ENCODE data around the gene SAMD10. TPM values are rescaled to one million over a fixed set of nuclear protein-coding genes. Genes with fewer than 3 reads are reported as not detected.

SAMD10 gene
- total RNA-seq, 1 experiment from 2014 or later: 5.7 TPM

DNA sequence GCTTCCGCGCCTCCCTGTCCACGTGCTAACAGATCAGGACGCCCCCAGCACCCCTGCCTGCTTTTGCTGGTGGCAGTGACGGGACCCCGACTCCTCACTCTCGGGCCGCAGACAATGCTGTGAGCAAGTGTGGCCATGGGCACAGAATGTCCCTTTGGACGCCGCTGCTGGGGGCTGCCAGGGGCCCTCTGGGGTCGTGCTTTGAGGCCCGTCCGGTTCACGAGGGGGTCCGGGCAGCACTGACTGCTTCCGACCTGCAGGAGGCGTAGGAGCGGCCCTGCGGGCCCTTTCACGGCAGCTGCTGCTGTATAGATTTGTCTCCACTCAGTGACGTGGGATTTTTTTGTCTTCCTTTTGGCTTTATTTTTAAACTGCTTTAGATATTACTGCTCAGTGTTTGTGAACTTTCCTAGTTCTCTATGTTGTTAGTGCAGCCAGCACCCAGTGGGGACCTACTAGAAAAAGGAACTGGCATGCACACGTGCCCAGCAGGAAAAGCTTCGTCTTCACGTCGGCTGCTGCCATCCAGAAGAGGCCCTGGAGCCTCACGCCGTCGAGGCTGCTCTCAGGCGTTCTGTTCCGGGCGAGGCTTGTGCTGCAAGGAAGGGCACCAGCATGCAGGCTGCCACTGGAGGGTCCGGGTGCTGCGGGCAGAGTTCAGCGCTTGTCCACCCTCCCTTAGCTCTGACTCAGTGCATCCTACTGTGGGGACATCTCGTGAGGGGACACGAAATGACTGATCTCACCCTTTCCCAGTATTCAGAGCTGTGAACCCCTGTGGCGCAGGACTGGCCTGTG is 45.0 kb downstream of the SAMD10 start:
- WGBS (ENCODE audit: extremely low coverage, insufficient read length, low lambda C conversion rate): no CpG with 5 or more reads among the region's 37 CpGs

More for the DNA sequence above, 45.0 kb downstream of the SAMD10 start:
- DNase-seq: no peak
- H2BK120ac ChIP-seq (ENCODE audit: low read depth, low read length, poor library complexity, severe bottlenecking): no peak overlapping the region
- H3K27ac ChIP-seq (ENCODE audit: insufficient read length, low read depth, low read length): no peak overlapping the region
- no peak overlapping the region for H3K4me2 ChIP-seq (ENCODE audit: insufficient read depth, insufficient read length, low read length)
- Mint-ChIP-seq H3K27ac (peak overlapping the region in 2 of 3 experiments; percentile 52 to 80; a peak in 3 of 7 replicates), H3K4me1 (no peaks in the 10 kb centered on the region), H3K9me3 (no peaks in the 10 kb centered on the region), H3K27me3 (ENCODE audit: low read depth) (no peaks in the 10 kb centered on the region), H3K36me3 (ENCODE audit: insufficient read depth in 1 of 3, low read depth in 3 of 3) (peaks cover 22 to 52% (median 51%) of the 10 kb centered on the region in 3 experiments), H3K4me3 (no peak overlapping the region)
- no peak overlapping the region for H4K8ac ChIP-seq (replicated peaks; ENCODE audit: insufficient read length, low read depth, low read length)
- no peak overlapping the region for H3T11ph ChIP-seq (ENCODE audit: low read length)
- no peaks in the 10 kb centered on the region for H3K4me1 ChIP-seq (ENCODE audit: insufficient read depth, low read length)
- 0 out of 2 replicates have a peak, but pooled peaks cover 4% of the 10 kb centered on the region for H3K79me2 ChIP-seq (ENCODE audit: insufficient read depth, low read length)
- peaks cover 6% of the 10 kb centered on the region for H3K23me2 ChIP-seq (ENCODE audit: insufficient read length, low read depth, low read length, poor library complexity, severe bottlenecking)
- no peaks in the 10 kb centered on the region for H3K79me1 ChIP-seq (ENCODE audit: insufficient read depth, low read depth, low read length, poor library complexity, severe bottlenecking)
- no peak overlapping the region for H2AK5ac ChIP-seq (ENCODE audit: insufficient read length, low read length)
- no peak overlapping the region for H2BK12ac ChIP-seq (ENCODE audit: insufficient read length, low read depth, low read length)
- no peak overlapping the region for H3K4ac ChIP-seq (ENCODE audit: low read depth, low read length)
- H3K23ac ChIP-seq (ENCODE audit: insufficient read length, low read depth, low read length): no peak overlapping the region
- H3K9ac ChIP-seq (ENCODE audit: extremely low read depth, insufficient read length, low read length): no peak overlapping the region
- no peak overlapping the region for H2AFZ ChIP-seq (ENCODE audit: low read length)
- H4K20me1 ChIP-seq (ENCODE audit: control insufficient read depth, insufficient read depth, insufficient read length): no peaks in the 10 kb centered on the region
- TF ChIP-seq, protein P1, sequence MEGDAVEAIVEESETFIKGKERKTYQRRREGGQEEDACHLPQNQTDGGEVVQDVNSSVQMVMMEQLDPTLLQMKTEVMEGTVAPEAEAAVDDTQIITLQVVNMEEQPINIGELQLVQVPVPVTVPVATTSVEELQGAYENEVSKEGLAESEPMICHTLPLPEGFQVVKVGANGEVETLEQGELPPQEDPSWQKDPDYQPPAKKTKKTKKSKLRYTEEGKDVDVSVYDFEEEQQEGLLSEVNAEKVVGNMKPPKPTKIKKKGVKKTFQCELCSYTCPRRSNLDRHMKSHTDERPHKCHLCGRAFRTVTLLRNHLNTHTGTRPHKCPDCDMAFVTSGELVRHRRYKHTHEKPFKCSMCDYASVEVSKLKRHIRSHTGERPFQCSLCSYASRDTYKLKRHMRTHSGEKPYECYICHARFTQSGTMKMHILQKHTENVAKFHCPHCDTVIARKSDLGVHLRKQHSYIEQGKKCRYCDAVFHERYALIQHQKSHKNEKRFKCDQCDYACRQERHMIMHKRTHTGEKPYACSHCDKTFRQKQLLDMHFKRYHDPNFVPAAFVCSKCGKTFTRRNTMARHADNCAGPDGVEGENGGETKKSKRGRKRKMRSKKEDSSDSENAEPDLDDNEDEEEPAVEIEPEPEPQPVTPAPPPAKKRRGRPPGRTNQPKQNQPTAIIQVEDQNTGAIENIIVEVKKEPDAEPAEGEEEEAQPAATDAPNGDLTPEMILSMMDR (conservative IDR thresholded peaks at IDR 0.05): peak; percentile 78
- H3K18ac ChIP-seq (ENCODE audit: insufficient read length, low read depth, low read length): no peak overlapping the region
- H2BK5ac ChIP-seq (ENCODE audit: insufficient read length, low read length): no peak overlapping the region
- H3K56ac ChIP-seq (ENCODE audit: insufficient read length, low read depth, low read length): no peak overlapping the region
- no peak overlapping the region for H3K14ac ChIP-seq (ENCODE audit: insufficient read depth, low read length)
- H3K27me3 ChIP-seq (ENCODE audit: insufficient read depth, low read length): no peaks in the 10 kb centered on the region
- no peak overlapping the region for H2BK15ac ChIP-seq (ENCODE audit: low read depth, low read length)
- H4K5ac ChIP-seq (ENCODE audit: insufficient read length, low read depth, low read length): no peak overlapping the region
- H3K9me3 ChIP-seq (ENCODE audit: control insufficient read depth, low read depth, low read length): no peaks in the 10 kb centered on the region
- no peak overlapping the region for H4K91ac ChIP-seq (ENCODE audit: insufficient read length, low read depth, low read length)
- H2BK20ac ChIP-seq (ENCODE audit: low read depth, low read length, poor library complexity, severe bottlenecking): no peak overlapping the region

Measured in H9 (cell line).